GM10248 (cell line): ENCODE measurements around the gene GOLGA7B.

Experiments used
- CTCF ChIA-PET: fragments of 300-600 bp; sonication (Branson Sonifier 250); formaldehyde crosslinking; extraction: SDS; loops from one replicate; lab custom pipeline; 2021; ENCODE audit warnings: antibody characterized with exemption; lab: Yijun Ruan, JAX
- POLR2A ChIA-PET: fragments of 350-650 bp; sonication (Branson Sonifier 250); formaldehyde crosslinking; extraction: SDS; loops from one replicate; lab custom pipeline; 2020; ENCODE audit warnings: antibody characterized with exemption; lab: Yijun Ruan, JAX
- DNase-seq: peaks from one replicate; pipeline ENCODE4 v3.0.0; 2012; ENCODE audit errors: extremely low spot score
- TF ChIP-seq, protein P1 (sequence below): IDR thresholded peaks from 2 replicates; pipeline ENCODE4 v1.5.1; 2012; ENCODE audit warnings: mild to moderate bottlenecking, low read depth; ENCODE audit errors: extremely low read depth, missing control alignments, control extremely low read depth

GOLGA7B gene

GRCh38 chr10:97904018-97904381 is 54.4 kb downstream of the GOLGA7B start:
- POLR2A ChIA-PET, result no interaction called here
- no peak for DNase-seq
- CTCF ChIA-PET, result interaction anchor here (1.6 to 6.3 kb wide), 4 partner anchors 11 to 142 kb away, joined by 3 to 46 read pairs (median 14); no protein-coding TSS in a partner anchor
- TF ChIP-seq, protein P1, sequence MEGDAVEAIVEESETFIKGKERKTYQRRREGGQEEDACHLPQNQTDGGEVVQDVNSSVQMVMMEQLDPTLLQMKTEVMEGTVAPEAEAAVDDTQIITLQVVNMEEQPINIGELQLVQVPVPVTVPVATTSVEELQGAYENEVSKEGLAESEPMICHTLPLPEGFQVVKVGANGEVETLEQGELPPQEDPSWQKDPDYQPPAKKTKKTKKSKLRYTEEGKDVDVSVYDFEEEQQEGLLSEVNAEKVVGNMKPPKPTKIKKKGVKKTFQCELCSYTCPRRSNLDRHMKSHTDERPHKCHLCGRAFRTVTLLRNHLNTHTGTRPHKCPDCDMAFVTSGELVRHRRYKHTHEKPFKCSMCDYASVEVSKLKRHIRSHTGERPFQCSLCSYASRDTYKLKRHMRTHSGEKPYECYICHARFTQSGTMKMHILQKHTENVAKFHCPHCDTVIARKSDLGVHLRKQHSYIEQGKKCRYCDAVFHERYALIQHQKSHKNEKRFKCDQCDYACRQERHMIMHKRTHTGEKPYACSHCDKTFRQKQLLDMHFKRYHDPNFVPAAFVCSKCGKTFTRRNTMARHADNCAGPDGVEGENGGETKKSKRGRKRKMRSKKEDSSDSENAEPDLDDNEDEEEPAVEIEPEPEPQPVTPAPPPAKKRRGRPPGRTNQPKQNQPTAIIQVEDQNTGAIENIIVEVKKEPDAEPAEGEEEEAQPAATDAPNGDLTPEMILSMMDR, result no peak

DNA sequence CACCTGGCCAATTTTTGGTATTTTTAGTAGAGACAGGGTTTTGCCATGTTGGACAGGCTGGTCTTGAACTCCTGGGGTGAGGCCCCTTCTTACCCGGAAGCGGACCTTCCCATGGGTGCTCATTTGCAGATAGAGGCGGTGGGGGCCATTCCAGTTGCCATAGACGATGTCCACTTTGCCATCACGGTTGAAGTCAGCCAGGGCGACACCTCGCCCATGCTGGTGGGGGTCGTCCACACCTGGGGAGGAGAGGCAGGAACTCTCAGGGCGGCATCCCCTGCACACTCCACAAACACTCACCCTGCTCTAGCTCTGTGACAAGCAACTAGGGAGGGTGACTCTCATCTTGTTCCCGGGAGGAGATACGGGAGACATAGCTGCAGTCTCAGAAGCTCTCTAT is 54.9 kb downstream of the GOLGA7B start:
- DNase-seq, result no peak
- CTCF ChIA-PET, result interaction anchor here (1.6 to 6.3 kb wide), 4 partner anchors 10 to 141 kb away, joined by 3 to 46 read pairs (median 13); no protein-coding TSS in a partner anchor
- TF ChIP-seq, protein P1, result no peak
- POLR2A ChIA-PET, result no interaction called here

DNA sequence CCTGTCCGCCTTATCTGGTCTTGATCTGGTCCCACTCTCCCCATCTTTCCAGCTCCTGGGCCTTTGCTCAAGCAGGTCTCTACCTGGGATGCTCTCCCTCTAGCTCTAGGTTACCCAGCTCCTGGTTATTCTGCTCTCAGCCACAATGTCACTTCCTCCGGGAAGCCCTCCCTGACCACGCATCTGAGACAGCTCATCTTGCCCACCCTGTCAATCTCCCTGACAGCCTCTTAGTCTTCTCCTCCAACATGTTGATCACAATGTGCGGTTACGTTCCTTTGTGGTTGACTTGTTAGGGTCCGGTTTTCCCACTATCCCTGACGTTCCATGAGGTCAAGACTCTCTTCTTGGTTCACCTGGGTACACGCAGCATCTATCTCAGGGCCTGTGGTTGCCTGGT is 55.6 kb downstream of the GOLGA7B start:
- ChIA-PET POLR2A (no interaction called here), CTCF (interaction anchor here (2.9 to 6.3 kb wide), 3 partner anchors 10 to 141 kb away, joined by 13 to 46 read pairs (median 13); no protein-coding TSS in a partner anchor)
- no peak for DNase-seq
- TF ChIP-seq, protein P1, result no peak

- ChIA-PET CTCF (interaction anchor here (2.9 to 6.3 kb wide), 3 partner anchors 8 to 136 kb away, joined by 13 to 46 read pairs (median 46); no protein-coding TSS in a partner anchor), POLR2A (no interaction called here)
- DNase-seq, result no peak
- TF ChIP-seq, protein P1, result no peak
These were observed 57.6 kb downstream of the GOLGA7B start for GRCh38 chr10:97907211-97907610.

GRCh38 chr10:97907830-97908229 is 58.2 kb downstream of the GOLGA7B start:
- TF ChIP-seq, protein P1, result no peak
- CTCF ChIA-PET, result interaction anchor here (5.9 to 6.3 kb wide), 2 partner anchors 7 to 135 kb away, joined by 46 read pairs; no protein-coding TSS in a partner anchor
- POLR2A ChIA-PET, result no interaction called here
- DNase-seq, result no peak

DNA sequence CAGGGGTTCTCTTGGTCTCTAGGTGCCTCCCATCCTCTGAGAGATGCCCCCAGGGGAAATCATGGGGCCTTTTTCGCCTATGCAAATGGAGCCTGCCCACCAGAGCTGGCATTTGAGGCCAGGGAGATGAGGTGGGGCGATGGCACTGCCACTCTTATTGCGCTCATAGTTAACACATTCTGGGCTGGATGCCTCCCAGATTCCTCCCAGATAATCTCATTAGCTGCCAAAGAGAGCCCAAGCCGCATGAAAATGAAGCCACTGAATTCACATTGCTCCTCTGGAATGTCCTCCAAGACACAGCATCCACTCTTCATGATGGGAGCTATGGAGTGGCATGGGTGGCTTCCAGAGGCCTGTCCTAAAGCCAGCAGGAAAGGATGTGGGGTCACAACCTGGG is 61.0 kb downstream of the GOLGA7B start:
- no peak for DNase-seq
- ChIA-PET POLR2A (no interaction called here), CTCF (interaction anchor here (1.4 to 5.9 kb wide), 3 partner anchors 11 to 137 kb away, joined by 8 to 46 read pairs (median 8); no protein-coding TSS in a partner anchor)
- TF ChIP-seq, protein P1, result no peak

DNA sequence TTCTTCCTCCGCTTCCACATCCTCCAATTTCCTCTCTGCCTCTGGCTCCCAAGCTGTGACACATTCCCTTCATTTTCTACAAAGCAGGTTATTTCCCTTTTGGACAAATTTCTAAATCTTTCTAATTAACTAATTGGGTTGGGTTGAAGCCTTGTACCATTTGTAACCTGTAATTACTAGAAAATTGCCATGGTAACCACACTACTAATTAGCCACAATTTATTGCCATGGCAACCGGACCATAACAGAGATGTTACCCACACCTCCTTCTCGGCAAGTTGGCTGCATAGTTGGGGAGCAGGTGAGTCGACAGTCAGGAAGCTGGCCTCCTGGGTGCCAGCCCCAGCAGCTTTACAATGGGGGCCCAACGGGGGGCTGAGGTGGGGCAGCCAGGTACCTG is 61.6 kb downstream of the GOLGA7B start:
- TF ChIP-seq, protein P1, result no peak
- POLR2A ChIA-PET, result no interaction called here
- DNase-seq, result no peak
- CTCF ChIA-PET, result interaction anchor here (1.4 to 5.9 kb wide), 3 partner anchors 11 to 136 kb away, joined by 8 to 46 read pairs (median 8); no protein-coding TSS in a partner anchor
